HCT116 (cell line): ENCODE results near the gene ATXN7L2. TPM values are rescaled to one million over a fixed set of nuclear protein-coding genes. Genes with fewer than 3 reads are reported as not detected.

Experiments used
- ATF3 ChIP-seq: IDR thresholded peaks from 2 replicates; pipeline ENCODE4 v1.6.1; 2012
- CBX3 ChIP-seq: IDR thresholded peaks from 2 replicates; pipeline ENCODE4 v1.6.1; 2012; ENCODE audit warnings: low read depth
- CTCF ChIP-seq, 3 experiments: fragments of 200-600 bp in 1 of 3; sonication (generic) in 1 of 3; IDR thresholded peaks in 2 of 3; conservative IDR thresholded peaks in 1 of 3; 2 replicates each; pipeline ENCODE4 v1.5.1; 2012 to 2017; ENCODE audit warnings: low read depth in 2 of 3, low read length in 2 of 3, antibody characterized with exemption in 1 of 3, borderline replicate concordance in 1 of 3, control low read depth in 1 of 3, mild to moderate bottlenecking in 1 of 3, mixed read lengths in 1 of 3, mixed run types in 1 of 3, moderate library complexity in 1 of 3; ENCODE audit not compliant: insufficient read depth in 1 of 3
- EZH2 ChIP-seq: fragments of 200-600 bp; sonication (generic); IDR thresholded peaks from 2 replicates; pipeline ENCODE4 v1.6.1; 2017; ENCODE audit warnings: antibody characterized with exemption, mixed run types
- EZH2phosphoT487 ChIP-seq: fragments of 200-600 bp; IDR thresholded peaks from 2 replicates; pipeline ENCODE4 v1.6.1; 2018; ENCODE audit warnings: antibody characterized with exemption, borderline replicate concordance
- FOSL1 ChIP-seq: IDR thresholded peaks from 2 replicates; pipeline ENCODE4 v1.6.1; 2012; ENCODE audit warnings: low read depth
- POLR2A ChIP-seq: IDR thresholded peaks from 2 replicates; pipeline ENCODE4 v1.7.0; 2011; ENCODE audit warnings: borderline replicate concordance; ENCODE audit not compliant: insufficient read depth, insufficient read length; ENCODE audit errors: extremely low read depth
- POLR2AphosphoS5 ChIP-seq: IDR thresholded peaks from 2 replicates; pipeline ENCODE4 v1.6.1; 2011; ENCODE audit warnings: mild to moderate bottlenecking, low read depth, low read length, moderate library complexity
- REST ChIP-seq: IDR thresholded peaks from 2 replicates; pipeline ENCODE4 v1.6.1; 2012; ENCODE audit warnings: low read depth
- TCF7L2 ChIP-seq: IDR thresholded peaks from 2 replicates; pipeline ENCODE4 v1.7.0; 2011; ENCODE audit warnings: borderline replicate concordance, inconsistent platforms; ENCODE audit not compliant: insufficient read depth, insufficient read length; ENCODE audit errors: extremely low read depth
- total RNA-seq: library from RNA; stranded (reverse); gene quantifications from one replicate; pipeline ENCODE4 v1.2.1, GENCODE V29; 2021; ENCODE audit not compliant: unreplicated experiment

ATXN7L2 gene
- total RNA-seq, 1 experiment from 2014 or later: 7.2 TPM

DNA sequence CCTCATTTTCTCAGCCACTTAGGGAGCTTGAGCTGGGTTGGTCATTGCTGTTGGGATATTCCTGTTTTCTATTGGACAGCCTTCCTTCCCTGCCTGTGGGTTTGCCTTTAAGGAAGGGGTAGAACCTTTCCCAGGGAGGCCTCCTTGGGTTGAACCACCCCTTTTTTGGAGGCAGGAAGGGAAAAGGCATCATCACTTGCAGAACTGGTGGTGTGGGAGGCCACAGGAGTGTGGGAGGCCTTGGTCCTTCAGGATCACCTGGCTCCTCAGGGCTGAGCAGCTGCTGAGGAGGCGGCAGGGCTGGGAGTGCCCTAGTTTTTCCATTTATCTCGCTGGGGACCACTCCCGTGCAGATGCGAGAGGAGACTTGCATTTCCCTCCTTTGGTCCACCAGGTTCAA lies 9.5 kb downstream of the ATXN7L2 start (continued):
- TF ChIP-seq REST: no peak
- TF ChIP-seq EZH2: no peak
- TF ChIP-seq ATF3: no peak
- TF ChIP-seq TCF7L2: no peak
- TF ChIP-seq FOSL1: no peak
- TF ChIP-seq CBX3: no peak
- no peak for TF ChIP-seq CTCF (IDR thresholded peaks at IDR 0.05 in 2 of 3, conservative IDR thresholded peaks at IDR 0.05 in 1 of 3; ENCODE audit: borderline replicate concordance in 1 of 3, insufficient read depth in 1 of 3, low read depth in 2 of 3, low read length in 2 of 3)
- no peak for TF ChIP-seq POLR2AphosphoS5
- no peak for TF ChIP-seq EZH2phosphoT487
- TF ChIP-seq POLR2A: no peak
